Measurements from ENCODE around the gene TMEM259. TPM values are rescaled to one million over a fixed set of nuclear protein-coding genes. Genes with fewer than 3 reads are reported as not detected.

Gene TMEM259
- total RNA-seq, 1 donor from 2014 or later, result 119 TPM

DNA sequence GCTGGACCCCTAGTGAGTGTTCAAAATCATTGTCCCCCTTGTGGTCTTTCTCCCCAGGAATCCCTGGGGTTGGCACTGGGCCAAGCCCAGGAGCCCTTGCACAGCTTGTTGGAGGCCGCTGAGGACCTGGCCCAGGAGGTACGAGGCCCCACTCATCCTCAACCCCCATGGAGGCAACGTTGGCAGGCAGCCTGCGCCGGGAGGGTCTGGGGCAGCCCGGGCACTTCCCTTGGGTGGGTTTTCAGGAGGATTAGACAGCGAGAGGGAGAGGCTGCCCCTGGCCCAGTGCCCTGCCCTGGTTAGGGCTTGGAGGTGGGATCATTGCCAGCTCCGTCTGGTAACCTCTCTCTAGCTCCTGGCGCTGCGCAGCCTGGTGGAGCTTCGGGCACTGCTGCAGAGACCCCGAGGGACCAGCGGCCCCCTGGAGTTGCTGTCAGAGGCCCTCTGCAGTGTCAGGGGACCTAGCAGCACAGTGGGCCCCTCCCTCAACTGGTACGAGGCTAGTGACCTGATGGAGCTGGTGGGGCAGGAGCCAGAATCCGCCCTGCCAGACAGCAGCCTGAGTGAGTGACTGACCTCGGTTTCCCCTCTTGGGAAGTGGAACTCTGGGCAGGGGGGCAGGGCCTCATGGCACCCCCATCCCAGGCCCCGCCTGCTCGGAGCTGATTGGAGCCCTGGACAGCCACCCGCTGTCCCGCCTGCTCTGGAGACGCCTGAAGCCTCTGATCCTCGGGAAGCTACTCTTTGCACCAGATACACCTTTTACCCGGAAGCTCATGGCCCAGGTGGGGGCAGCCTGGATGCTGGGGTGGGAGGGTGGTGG, 22.0 kb upstream of the TMEM259 start:
- peaks cover 4% of the 10 kb centered on the region for H3K36me3 ChIP-seq
- intact Hi-C loops (cut with micrococcal nuclease), result no loop called here
- no peak overlapping the region for H3K4me3 ChIP-seq
- no peaks in the 10 kb centered on the region for H3K27me3 ChIP-seq (ENCODE audit: low read depth)
- no peak overlapping the region for H3K27ac ChIP-seq (replicated peaks)
- no peaks in the 10 kb centered on the region for H3K9me3 ChIP-seq (replicated peaks)
- no peak for DNase-seq
- H3K4me1 ChIP-seq, result peaks cover 37% of the 10 kb centered on the region
- no peak for TF ChIP-seq CTCF (IDR thresholded peaks at IDR 0.05; ENCODE audit: borderline replicate concordance)

GRCh38 chr19:1041835-1042685, 21.1 kb upstream of the TMEM259 start:
- intact Hi-C loops (cut with micrococcal nuclease), result no loop called here
- TF ChIP-seq CTCF (IDR thresholded peaks at IDR 0.05; ENCODE audit: borderline replicate concordance), result no peak
- H3K36me3 ChIP-seq, result peaks cover 10% of the 10 kb centered on the region
- H3K4me3 ChIP-seq, result peak overlapping the region; percentile 78
- DNase-seq, result no peak
- no peak overlapping the region for H3K27ac ChIP-seq (replicated peaks)
- no peaks in the 10 kb centered on the region for H3K27me3 ChIP-seq (ENCODE audit: low read depth)
- H3K9me3 ChIP-seq (replicated peaks), result no peaks in the 10 kb centered on the region
- H3K4me1 ChIP-seq, result peaks cover 37% of the 10 kb centered on the region

DNA sequence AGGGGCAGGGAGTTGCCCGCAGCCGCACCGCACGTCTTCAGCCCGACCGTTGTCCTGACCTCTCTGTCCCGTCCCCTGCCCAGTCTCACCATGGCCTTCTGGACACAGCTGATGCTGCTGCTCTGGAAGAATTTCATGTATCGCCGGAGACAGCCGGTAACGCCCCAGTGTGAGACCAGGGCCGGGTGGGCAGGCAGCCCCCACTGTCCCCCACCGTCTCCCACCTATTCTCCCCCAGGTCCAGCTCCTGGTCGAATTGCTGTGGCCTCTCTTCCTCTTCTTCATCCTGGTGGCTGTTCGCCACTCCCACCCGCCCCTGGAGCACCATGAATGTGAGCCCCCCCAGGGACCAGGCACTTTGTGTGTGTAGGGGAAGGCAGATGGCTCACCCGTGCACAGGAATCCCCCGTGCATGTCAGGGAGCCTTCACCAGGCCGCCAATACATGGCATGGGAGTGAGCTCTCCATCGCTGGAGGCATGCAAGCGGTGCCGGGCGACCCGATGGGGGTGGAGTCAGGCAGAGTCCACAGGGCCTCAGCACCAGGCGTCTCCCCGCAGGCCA, 20.4 kb upstream of the TMEM259 start:
- intact Hi-C loops (cut with micrococcal nuclease), result no loop called here
- H3K36me3 ChIP-seq, result peaks cover 17% of the 10 kb centered on the region

GRCh38 chr19:1040476-1041271, 19.8 kb upstream of the TMEM259 start:
- DNase-seq, result peak; percentile 92
- Histone ChIP-seq H3K4me3 (peak overlapping the region; percentile 78), H3K4me1 (peaks cover 37% of the 10 kb centered on the region), H3K27me3 (ENCODE audit: low read depth) (no peaks in the 10 kb centered on the region), H3K36me3 (peaks cover 23% of the 10 kb centered on the region), H3K27ac (replicated peaks) (peak overlapping the region; percentile 75), H3K9me3 (replicated peaks) (no peaks in the 10 kb centered on the region)
- no peak for TF ChIP-seq CTCF (IDR thresholded peaks at IDR 0.05; ENCODE audit: borderline replicate concordance)
- intact Hi-C loops (cut with micrococcal nuclease), result no loop called here

More for the DNA sequence above, 20.4 kb upstream of the TMEM259 start:
- H3K27ac ChIP-seq (replicated peaks), result no peak overlapping the region
- H3K27me3 ChIP-seq (ENCODE audit: low read depth), result no peaks in the 10 kb centered on the region
- no peaks in the 10 kb centered on the region for H3K9me3 ChIP-seq (replicated peaks)
- peak overlapping the region; percentile 78 for H3K4me3 ChIP-seq
- no peak for TF ChIP-seq CTCF (IDR thresholded peaks at IDR 0.05; ENCODE audit: borderline replicate concordance)
- peaks cover 37% of the 10 kb centered on the region for H3K4me1 ChIP-seq
- DNase-seq, result no peak
